HL-60/S4 (cell line): ENCODE measurements around the gene CBX4.

Experiments used
- in situ Hi-C: fragments of 300-500 bp; cut with MboI; formaldehyde crosslinking; loops from 2 replicates; pipeline ENCODE4 v1.14.3; 2022; ENCODE audit warnings: low sequenced_read_pairs

CBX4 gene

DNA sequence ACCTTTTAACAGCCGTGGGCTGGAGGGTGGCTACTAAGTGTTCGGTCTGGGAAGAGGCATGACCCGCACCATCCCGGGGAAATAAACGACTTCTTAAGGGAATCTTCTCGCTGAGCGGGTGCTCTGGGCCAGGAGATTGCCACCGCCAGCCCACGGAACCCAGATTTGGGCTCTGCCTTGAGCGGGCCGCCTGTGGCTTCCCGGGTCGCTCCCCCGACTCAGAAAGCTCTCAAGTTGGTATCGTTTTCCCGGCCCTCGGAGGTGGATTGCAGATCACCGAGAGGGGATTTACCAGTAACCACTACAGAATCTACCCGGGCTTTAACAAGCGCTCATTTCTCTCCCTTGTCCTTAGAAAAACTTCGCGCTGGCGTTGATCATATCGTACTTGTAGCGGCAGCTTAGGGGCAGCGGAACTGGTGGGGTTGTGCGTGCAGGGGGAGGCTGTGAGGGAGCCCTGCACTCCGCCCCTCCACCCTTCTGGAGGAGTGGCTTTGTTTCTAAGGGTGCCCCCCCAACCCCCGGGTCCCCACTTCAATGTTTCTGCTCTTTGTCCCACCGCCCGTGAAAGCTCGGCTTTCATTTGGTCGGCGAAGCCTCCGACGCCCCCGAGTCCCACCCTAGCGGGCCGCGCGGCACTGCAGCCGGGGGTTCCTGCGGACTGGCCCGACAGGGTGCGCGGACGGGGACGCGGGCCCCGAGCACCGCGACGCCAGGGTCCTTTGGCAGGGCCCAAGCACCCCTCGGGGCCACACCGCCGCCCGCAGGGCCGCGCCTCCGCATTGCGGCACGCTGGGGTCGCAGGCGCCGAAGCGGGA lies 3.6 kb upstream of the CBX4 start:
- in situ Hi-C loops = no loop called here

DNA sequence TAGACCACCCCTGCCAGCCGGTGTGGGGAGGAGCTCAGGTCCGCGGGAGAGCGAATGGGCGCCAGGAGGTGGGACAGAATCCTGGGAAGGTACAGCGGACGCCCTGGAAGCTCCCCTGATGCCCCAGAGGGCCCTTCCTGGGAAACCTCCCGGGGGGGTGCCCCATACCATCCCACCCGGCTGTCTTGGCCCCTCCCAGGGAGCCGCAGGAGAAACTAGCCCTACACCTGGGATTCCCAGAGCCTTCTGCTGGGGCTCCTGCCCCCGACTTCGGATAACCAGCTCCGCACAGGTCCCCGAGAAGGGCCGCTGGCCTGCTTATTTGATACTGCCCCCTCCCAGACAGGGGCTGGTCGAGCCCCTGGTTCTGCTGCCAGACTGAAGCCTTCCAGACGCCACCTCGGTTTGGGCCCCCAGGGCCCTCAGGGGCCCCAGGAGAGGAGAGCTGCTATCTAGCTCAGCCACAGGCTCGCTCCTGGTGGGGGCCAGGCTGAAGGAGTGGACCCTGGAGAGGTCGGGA lies 3.0 kb upstream of the CBX4 start:
- in situ Hi-C loops = no loop called here

DNA sequence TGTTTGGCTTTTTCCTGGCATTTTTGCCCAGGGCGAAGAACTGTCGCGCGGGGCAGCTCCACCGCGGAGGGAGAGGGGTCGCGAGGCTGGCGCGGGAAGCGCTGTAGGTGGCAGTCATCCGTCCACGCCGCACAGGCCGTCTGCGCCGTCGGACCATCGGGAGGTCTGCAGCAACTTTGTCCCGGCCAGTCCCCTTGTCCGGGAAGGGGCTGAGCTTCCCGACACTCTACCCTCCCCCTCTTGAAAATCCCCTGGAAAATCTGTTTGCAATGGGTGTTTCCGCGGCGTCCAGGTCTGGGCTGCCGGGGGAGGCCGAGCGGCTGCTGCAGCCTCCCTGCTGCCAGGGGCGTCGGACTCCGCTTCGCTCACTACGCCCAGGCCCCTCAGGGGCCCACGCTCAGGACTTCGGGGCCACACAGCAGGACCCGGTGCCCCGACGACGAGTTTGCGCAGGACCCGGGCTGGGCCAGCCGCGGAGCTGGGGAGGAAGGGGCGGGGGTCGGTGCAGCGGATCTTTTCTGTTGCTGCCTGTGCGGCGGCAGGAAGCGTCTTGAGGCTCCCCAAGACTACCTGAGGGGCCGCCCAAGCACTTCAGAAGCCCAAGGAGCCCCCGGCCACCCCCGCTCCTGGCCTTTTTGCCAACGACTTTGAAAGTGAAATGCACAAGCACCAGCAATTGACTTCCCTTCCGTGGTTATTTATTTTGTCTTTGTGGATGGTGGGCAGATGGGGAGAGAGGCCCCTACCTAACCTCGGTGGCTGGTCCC lies 2.3 kb upstream of the CBX4 start:
- in situ Hi-C loops = no loop called here

DNA sequence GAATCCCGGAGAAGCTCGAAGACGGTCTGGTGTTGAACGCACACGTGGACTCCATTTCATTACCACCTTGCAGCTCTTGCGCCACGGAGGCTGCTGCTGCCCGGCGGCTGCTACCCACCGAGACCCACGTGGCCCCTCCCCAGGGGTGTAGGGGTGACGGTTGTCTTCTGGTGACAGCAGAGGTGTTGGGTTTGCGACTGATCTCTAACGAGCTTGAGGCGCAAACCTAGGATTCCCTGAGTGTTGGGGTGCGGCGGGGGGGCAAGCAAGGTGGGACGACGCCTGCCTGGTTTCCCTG lies 1.7 kb upstream of the CBX4 start:
- in situ Hi-C loops = no loop called here

DNA sequence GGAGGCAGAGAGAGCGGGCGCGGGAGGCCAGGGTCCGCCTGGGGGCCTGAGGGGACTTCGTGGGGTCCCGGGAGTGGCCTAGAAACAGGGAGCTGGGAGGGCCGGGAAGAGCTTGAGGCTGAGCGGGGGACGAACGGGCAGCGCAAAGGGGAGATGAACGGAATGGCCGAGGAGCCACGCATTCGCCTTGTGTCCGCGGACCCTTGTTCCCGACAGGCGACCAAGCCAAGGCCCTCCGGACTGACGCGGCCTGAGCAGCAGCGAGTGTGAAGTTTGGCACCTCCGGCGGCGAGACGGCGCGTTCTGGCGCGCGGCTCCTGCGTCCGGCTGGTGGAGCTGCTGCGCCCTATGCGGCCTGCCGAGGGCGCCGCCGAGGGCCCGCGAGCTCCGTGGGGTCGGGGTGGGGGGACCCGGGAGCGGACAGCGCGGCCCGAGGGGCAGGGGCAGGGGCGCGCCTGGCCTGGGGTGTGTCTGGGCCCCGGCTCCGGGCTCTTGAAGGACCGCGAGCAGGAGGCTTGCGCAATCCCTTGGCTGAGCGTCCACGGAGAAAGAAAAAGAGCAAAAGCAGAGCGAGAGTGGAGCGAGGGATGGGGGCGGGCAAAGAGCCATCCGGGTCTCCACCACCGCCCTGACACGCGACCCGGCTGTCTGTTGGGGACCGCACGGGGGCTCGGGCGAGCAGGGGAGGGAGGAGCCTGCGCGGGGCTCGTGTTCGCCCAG lies 1.2 kb upstream of the CBX4 start:
- in situ Hi-C loops = no loop called here

DNA sequence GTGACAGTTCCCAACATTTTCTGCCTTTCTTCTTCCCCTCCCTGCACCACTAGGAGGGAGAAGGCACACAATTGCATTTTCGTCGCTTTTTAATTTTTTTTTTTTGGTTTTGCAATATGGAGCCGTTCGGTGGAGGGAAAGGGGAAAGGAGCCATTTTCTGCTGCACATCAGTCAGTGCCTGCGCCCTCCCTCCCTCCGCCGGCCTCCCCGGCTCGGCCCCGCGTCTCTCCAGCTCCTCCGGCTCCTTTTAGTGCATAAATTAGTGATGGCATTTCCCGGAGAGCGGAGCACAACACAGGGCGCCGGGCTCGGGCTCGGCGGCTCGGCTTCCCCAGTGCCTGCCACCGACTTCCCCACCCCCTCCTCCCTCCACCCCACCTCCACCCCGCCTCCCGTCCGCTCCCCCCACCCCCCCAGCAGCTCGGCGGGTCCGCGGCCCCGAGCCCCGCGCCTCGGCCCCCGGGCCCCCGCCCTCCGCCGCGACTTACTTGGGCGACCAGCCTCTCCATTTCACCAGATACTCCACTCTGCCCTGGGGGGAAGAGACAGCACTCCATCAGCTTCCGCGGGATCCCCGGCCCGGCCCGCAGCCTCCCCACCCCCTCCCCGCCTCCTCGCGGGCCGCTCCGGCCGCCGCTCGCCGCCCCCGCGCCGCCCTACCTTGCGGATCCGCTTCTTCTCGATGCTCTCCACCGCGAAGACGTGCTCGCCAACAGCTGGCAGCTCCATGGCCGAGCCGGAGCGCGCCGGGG lies 542 bp downstream of the CBX4 start:
- in situ Hi-C loops = no loop called here

DNA sequence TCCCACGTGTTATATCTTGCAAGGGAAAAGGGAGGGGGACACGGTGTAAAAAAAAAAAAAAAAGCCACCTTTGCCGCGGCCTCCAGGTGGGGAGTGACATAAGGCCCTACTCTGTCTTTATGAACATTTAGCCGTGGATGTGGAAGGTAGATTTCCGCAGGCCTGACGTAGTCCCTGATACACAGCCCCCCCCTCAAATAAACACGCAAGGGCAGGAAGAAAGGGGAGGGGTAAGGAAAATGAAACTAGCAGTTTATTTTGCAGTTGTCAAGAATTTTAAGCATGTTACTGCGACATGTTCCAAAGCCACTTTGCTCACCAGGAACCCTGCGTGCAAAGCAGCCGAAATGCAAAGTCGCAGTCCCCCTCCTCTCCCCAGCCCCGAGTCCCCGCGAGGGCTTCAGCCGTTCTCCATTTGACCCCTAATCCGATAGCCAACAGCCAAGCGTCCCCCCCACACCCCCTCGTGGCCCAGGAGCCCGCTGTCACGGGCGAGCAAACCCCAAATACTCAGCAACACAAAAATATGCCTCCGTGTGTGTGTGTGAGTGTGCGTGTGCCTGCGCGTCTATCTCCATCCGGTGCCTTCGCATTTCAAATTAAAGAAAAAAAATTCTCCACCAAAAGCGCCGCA lies 1.2 kb downstream of the CBX4 start:
- in situ Hi-C loops = no loop called here

DNA sequence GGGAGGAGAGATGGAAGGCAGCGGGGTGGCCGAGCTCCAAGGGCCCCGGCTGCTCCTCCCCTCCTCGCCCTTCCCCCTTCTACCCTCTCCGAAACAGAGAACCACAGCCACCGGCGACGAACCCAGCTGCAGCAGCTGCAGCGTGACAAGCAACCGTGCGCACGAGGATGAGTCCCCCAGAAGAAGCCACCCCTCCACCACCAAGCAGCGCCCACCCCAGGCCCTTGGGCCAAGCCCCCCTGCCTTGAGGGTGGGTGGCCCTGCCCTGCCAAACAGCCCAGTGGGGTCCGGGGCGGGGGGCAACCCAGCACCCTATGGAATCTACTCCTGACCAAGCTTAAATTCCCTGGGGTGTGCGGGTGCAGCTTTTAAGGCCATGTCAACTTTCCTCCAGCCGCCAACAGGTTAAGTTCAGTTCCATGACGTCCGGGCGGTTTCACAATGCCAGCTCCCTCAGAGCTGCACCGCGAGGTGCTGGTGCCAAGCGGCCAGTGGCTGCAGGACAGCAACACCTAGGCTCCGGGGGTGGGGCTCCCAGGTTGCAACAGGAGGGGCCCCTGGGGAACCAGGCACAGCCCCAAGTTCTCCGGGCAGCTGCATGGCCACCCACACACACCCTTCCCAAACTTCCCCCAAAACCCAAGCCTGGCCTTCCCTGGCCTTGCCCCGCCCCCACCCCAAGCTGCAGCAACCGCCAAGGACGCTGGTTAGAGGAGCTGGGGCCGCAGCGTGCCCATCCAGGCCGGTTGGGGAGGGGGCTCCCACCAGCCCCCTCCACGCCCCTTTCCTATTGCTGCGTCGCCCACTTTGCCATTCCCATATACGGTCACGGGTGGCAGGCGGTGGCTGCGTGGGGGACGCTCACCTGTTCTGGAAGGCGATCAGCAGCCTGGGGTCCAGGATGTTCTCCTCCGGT lies 2.0 kb downstream of the CBX4 start:
- in situ Hi-C loops = no loop called here

DNA sequence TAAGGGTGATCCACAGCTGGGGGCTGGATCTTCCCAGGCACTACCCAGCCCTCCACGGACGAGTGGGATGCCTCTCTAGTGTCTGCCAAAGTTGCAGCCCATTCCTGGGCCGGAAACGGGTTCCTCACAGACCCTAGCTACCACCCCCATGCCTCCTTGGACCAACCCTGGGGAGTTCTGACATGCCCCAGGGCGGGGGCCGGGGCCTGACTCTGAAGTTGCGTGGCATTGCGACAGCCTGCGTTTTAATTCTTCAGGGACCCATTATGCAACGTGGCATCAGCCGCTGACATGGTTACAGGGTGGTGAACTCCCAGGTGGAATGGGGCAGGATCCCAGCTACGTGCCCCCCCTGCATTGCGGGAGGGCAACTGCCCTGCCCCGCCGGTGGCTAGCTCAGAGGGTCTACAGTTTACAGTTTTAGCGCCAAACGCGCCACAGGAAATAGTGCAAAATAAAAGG lies 2.7 kb downstream of the CBX4 start:
- in situ Hi-C loops = no loop called here

DNA sequence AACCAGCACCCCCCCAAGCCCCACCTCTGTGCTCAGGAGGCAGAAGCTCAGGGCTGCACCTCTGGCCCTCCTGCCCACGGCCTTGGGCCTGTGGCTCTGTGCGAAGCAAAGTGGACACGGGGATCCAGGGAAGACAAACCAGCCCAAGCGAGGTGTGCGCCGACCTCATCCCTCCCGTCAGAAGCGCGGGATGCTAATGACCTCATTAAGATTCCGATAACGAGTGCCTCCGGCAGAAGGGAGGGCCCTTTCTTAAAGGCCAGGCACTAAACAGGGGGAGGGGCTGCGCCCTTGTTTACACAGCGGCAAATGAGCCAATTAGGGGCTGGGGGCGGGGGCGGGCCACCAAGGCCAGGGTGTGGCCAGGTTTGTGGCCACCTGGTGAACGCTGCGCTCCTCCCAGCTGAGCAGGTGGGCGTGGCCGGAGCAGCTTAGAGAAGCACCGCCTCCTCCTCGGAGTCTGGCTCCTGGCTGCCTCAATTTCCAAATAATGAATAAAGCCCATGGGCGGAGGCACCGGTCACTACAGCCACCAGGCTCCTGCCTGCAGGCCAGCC lies 3.2 kb downstream of the CBX4 start:
- in situ Hi-C loops = no loop called here

DNA sequence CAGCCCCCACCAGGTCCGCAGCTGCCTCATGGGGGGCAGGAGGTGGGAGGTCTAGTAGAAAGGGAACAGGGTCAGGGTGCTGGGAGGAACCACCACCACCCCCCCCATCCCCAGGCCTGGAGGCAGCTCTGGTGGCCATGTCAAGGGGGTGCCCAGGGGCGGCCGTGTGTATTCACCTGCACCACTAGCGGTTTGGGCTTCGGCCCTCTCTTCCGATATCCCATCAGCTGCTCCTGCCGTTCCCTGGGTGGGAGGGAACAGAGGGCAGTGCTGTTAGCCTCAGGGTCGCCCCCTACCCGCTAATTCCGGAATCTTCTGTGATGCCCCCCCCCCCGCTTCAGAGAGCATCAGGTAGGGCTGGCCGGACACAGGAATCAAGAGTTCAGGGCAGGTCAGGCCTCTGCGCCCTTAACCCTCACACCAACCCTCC lies 3.8 kb downstream of the CBX4 start:
- in situ Hi-C loops = no loop called here

DNA sequence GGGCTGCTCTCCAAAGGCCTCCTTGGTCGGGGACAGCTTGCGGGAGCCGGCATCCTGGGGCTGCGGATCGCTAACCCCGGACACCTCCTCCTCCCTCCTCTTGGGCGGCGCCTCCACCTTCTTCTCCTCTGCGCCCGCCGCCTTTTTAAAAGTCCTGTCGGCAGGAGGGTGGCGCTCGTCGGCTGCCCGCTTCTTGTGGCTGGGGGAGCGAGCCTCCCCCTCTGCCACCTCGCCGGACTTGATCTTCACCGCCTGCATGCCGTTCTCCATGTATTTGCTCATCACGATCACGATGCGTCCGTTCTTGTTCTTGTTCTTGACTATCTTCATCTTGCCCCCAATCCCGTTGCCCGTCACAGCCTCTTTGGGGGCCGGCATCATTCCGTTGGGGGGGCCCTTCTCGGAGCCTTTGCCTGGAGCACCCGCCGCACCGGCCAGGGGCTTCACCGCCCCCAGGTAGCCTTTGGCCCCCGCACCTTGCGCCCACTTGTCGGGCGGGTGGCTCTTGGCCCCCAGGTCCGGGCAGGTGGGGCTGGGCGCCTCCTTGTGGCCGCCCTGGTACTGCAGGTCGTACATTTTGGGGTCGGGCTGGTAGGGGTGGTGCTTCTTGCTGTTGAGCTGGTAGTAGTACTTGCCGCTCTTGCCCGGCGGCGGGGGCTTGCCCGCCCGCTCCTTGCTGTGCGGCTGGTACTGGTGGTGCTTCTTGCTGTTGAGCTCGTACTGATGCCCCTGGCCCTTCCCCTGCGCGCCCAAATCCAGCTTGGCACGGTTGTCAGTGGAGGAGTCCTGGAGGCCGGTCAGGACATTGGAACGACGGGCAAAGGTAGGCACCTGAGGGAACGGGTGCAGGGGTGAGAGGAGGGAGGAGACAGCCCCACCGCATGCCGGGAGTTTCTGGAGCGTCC lies 4.4 kb downstream of the CBX4 start:
- in situ Hi-C loops = no loop called here

DNA sequence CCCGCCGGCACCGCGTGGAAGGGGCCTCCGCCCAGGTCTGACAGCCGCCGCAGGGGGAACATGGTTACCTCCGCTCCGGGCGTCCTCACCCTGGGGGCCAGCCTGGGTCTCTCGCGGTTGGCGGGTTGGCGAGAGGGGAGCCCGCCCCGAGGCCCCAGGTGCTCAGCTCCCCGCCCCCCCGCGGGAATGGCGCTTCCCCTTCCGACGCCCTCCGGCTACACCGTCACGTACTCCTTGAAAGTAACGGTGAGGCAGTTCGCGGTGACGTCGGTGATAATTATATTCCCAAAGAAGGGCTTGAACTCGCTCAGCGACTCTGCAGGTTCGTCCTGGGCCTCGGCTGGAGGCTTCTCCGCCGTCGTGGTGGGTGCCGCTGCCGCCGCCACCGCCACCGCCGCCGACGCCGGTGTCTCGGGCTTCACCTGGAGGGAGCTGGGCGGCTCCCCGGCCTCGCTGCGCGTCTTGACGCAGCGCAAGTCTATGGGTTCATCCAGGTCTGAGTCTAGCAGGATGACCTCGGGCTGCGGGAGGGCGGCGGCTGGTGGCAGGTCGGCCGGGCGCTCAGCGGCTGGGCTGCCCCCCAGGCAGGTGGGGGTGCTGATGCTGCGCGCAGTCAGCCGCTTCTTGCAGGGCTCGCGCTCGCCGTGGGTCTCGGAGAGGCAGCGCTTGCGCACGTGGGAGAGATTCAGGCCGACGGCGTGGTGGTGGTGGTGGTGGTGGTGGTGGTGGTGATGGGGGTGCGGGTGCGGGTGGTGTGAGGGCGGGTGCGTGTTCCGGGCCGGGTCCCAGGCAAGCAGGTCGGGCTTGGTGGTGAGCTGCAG lies 5.3 kb downstream of the CBX4 start:
- in situ Hi-C loops = no loop called here

DNA sequence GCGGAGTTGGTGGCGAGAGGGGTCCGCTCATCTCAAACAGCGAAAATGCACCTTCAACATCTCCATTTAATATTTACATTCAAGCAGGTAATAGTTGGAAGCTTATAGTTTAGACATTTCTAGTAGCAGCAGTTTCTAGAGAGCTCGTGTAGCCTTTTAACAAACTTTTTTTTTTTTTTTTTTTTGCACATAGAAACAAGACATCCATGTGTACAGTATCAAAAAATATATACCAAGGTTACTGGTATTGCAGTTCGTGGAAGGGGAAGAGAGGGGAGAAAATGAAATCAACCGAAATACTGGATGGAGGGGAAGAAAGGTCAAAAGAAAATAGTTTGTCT lies 6.2 kb downstream of the CBX4 start:
- in situ Hi-C loops = no loop called here

DNA sequence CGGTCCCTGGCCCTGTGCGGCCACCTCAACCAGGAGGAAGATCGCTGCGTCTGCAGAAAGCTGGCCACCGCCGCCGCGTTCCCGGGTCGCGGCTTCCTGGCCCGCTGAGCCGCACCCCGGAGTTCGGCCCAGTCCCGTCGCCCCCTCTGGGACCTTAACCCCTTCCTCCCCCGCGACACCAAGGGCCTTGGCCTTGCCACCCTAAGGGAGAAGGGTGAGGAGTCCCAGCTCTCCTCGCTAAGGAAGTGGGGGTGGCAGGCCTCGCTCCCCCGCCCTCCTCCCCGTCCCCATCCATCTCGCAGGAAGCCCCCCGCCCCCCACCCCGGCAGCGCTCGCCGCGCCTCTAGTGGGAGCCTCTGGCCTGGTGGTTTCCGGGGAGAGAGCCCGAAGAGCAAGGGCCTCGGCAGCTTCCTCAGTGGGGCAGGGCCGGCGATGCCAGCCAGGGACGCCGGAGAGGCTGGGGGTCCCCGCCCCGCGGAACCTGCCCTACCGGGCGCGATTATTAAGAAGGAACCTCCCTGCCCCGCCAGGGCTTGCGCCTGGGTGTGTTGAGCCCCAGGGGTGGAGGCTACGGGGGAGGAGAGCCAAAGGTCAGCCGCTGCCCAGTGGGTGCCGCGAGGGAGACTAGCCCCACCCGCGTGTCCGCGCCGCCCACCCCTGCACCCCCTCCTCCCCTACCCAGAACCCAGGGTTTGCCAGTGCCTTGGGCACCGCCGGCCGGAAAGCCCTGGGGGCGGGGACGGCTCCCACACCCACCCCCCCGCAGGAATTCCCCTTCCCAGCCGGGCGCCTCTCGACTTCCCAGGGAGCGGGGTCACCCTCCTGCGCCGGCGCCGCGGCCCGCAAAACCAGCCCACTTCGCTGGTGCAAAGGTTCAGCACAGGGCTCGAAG lies 6.8 kb downstream of the CBX4 start:
- in situ Hi-C loops = no loop called here
